SK-N-MC (cell line): ENCODE data around the gene CCDC88C.
"Not testable (repeated sequence)": the region's sequence is repeated elsewhere in the genome, so short reads cannot be mapped to it uniquely, and the experiment has no call there.

Experiments
- DNase-seq: peaks from one replicate; pipeline ENCODE4 v3.0.0-alpha.2; 2011; ENCODE audit warnings: low read depth, low spot score
- H3K27ac ChIP-seq: fragments of 200-600 bp; sonication (generic); 2 replicates; pipeline ENCODE4 v1.5.1; 2016; ENCODE audit warnings: mixed run types
- H3K36me3 ChIP-seq: fragments of 200-600 bp; sonication (generic); 2 replicates; pipeline ENCODE4 v1.6.1; 2017; ENCODE audit warnings: antibody characterized with exemption, low read length, mixed read lengths; ENCODE audit not compliant: insufficient read depth
- H3K4me3 ChIP-seq: fragments of 200-600 bp; sonication (generic); 2 replicates; pipeline ENCODE4 v1.5.1; 2016
- H3K9ac ChIP-seq: fragments of 200-600 bp; sonication (generic); 2 replicates; pipeline ENCODE4 v1.8.0; 2017; ENCODE audit warnings: mixed run types, mixed read lengths; ENCODE audit not compliant: insufficient read length
- H3K9me3 ChIP-seq: fragments of 200-600 bp; sonication (generic); 2 replicates; pipeline ENCODE4 v1.6.1; 2017; ENCODE audit warnings: low read depth, mild to moderate bottlenecking, antibody characterized with exemption, low read length, moderate library complexity, mixed read lengths
- EZH2 ChIP-seq: fragments of 200-600 bp; sonication (generic); IDR thresholded peaks from one replicate; pipeline ENCODE4 v1.6.1; 2017; ENCODE audit warnings: antibody characterized with exemption
- FOXP2 ChIP-seq: optimal IDR thresholded peaks from 2 replicates; pipeline ENCODE3; 2011; ENCODE audit warnings: mild to moderate bottlenecking, moderate library complexity; ENCODE audit not compliant: insufficient read depth; ENCODE audit errors: extremely low read length, control extremely low read depth
- POLR2AphosphoS5 ChIP-seq: IDR thresholded peaks from 2 replicates; pipeline ENCODE4 v1.6.1; 2012; ENCODE audit warnings: mild to moderate bottlenecking, low read depth, low read length, borderline replicate concordance

Gene CCDC88C

DNA sequence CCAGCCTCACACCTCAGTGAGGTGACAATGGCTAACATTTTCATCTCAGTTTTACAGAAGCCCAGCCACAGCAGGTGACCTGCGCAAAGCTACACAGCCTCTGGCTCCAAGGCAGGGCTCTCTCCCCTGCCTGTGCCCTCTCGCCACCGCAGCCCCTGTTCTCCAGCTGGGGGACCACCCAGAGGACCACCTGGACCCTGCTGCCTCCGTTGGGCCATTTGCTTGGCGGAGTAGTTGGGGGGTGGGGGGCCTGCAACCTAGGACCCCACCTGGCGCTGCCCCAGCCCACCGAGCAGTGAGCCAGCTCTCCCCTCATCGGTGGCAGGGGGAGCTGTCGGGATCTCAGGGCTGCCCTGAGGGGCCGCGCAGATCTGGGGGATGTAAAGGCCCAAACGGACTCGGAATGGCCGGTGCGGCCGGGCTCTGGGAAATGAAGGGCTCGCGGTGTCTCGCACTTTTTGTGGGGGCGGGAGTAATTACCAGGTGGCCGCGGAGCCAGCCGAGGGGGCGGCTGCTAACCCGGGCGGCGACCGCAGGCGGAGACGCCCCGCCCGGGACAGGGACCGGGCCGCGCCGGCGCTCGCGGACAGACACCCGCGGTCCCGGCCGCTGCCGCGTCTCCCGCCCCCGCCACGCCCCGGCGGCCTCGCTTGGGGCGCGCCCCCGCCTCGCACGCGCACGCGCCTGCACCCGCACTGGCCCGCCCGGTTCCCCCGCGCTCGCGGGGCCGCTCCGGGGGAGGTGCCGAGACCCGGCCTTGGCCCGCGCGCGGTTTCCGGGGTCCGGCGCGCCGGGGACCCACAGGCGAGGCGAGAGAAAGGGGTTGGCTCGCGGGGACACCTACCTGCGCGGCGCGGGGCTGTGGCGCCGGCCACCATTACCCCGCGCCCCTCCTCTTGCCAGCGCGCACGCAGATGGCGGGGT is 164.5 kb downstream of the CCDC88C start:
- no peak overlapping the region; the same call in 1 of the 2 replicates for H3K4me3 ChIP-seq
- no peaks in the 10 kb centered on the region for H3K36me3 ChIP-seq
- no peaks in the 10 kb centered on the region for H3K9me3 ChIP-seq
- no peak overlapping the region for H3K9ac ChIP-seq
- no peak overlapping the region for H3K27ac ChIP-seq
- no peak for TF ChIP-seq POLR2AphosphoS5
- no peak for TF ChIP-seq EZH2
- TF ChIP-seq FOXP2 = no peak
- DNase-seq = no peak

DNA sequence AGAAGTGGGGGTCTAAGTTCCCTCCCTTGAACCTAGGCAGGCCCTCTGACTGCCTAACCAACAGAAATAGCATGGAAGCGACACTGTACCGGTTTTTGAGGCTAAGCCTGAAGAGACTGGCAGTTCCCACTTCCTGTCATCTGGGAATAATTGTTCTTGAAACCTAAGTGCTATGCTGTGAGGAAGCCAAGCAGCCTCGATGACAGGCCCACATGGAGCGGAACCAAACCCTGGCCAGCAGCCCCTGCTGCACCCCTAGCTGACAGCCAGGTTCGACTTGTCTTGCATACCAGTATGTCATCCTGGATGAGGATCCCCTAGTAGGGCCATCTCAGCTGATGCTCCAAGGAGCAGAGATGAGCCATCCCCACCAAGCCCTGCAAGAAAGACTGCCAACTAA is 166.7 kb downstream of the CCDC88C start:
- H3K9ac ChIP-seq = no peak overlapping the region
- no peaks in the 10 kb centered on the region for H3K36me3 ChIP-seq
- no peak overlapping the region for H3K4me3 ChIP-seq
- no peaks in the 10 kb centered on the region for H3K9me3 ChIP-seq
- TF ChIP-seq EZH2 = no peak
- TF ChIP-seq FOXP2 = no peak
- no peak for TF ChIP-seq POLR2AphosphoS5
- no peak for DNase-seq
- no peak overlapping the region for H3K27ac ChIP-seq

- no peaks in the 10 kb centered on the region for H3K9me3 ChIP-seq
- H3K27ac ChIP-seq = no peak overlapping the region
- no peaks in the 10 kb centered on the region for H3K36me3 ChIP-seq
- DNase-seq = no peak
- H3K4me3 ChIP-seq = no peak overlapping the region
- H3K9ac ChIP-seq = no peak overlapping the region
- TF ChIP-seq FOXP2 (no peak), EZH2 (no peak), POLR2AphosphoS5 (no peak)
These were observed 167.6 kb downstream of the CCDC88C start for GRCh38 chr14:91249841-91250616.

- Histone ChIP-seq H3K4me3 (no peak overlapping the region), H3K27ac (no peak overlapping the region), H3K9ac (no peak overlapping the region), H3K9me3 (no peaks in the 10 kb centered on the region), H3K36me3 (no peaks in the 10 kb centered on the region)
- no peak for TF ChIP-seq FOXP2
- TF ChIP-seq EZH2 = no peak
- no peak for TF ChIP-seq POLR2AphosphoS5
- DNase-seq = no peak
These were observed 171.4 kb downstream of the CCDC88C start for GRCh38 chr14:91246051-91246852.

DNA sequence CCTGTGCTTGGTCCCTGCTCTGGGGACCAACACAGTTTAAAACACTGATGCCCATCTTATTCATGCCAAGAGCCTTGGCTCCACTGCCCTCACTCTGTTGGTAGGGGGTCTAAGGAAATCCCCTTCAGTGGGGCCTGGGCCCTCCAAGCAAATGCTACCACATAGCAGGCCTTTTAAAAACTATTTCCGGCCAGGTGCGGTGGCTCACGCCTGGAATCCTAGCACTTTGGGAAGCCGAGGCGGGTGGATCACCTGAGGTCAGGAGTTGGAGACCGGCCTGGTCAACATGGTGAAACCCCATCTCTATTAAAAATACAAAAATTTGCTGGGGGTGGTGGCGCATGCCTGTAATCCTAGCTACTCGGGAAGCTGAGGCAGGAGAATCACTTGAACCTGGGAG is 172.0 kb downstream of the CCDC88C start:
- not testable (repeated sequence) for H3K9ac ChIP-seq, H3K4me3 ChIP-seq, H3K27ac ChIP-seq, H3K9me3 ChIP-seq, DNase-seq, H3K36me3 ChIP-seq

- no peaks in the 10 kb centered on the region for H3K9me3 ChIP-seq
- no peak for DNase-seq
- no peak overlapping the region for H3K4me3 ChIP-seq
- H3K27ac ChIP-seq = no peak overlapping the region
- TF ChIP-seq FOXP2 (no peak), POLR2AphosphoS5 (no peak), EZH2 (no peak)
- no peaks in the 10 kb centered on the region for H3K36me3 ChIP-seq
- H3K9ac ChIP-seq = no peak overlapping the region
These were observed 172.6 kb downstream of the CCDC88C start for GRCh38 chr14:91245029-91245428.

DNA sequence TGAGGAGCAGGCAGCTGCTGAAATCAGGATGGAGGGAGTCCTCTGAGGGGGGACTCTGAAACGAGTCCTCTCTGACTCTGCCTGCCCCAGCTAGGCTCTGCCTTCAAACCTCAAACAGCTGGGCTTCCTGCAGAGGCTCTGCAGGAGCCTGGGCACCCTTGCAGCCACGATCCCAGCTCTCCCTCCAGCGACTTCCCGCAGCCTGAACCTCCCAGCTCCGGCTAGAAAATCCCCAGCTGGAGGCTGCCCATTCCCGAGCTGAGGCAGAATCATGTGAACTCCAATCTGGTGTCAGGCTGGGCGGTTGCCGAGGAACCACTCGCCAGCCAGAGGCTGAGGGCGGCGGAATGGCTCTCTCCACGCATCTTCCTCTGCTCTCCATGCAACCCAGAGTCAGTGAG is 173.1 kb downstream of the CCDC88C start, which contains the start of gene GPR68:
TSS of gene GPR68 (minus strand) at position 204 of the 401 bp plus-strand sequence. CDS start 9,654 bp downstream, outside the sequence.
- no peak within 1 kb of the TSS for H3K4me3 ChIP-seq
- H3K9ac ChIP-seq = no peak within 1 kb of the TSS
- no peaks in the 10 kb centered on the region for H3K36me3 ChIP-seq
- no peaks in the 10 kb centered on the region for H3K9me3 ChIP-seq
- H3K27ac ChIP-seq = no peak within 1 kb of the TSS
- TF ChIP-seq FOXP2 = no peak
- no peak for TF ChIP-seq POLR2AphosphoS5
- no peak for TF ChIP-seq EZH2
- no peak for DNase-seq

DNA sequence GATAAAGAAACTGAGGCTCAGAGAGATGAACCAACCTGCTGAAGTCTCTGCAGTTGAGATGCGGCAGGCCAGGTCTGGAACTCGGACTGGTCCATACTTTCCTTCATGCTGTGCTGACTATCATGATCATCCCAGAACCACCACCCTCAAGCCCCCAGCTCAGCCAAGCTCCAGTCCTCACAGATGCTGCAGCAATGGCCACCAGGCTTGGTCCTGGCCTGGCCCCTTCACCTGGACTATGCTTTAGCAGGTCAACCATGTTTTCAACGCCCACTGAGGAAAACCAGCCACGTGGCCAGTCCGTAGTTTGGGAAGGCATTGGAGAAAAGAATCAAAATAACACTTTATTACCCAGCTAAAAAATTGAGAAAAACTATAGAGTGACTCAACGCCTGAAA is 174.5 kb downstream of the CCDC88C start:
- Histone ChIP-seq H3K36me3 (no peaks in the 10 kb centered on the region), H3K27ac (no peak overlapping the region), H3K9me3 (no peaks in the 10 kb centered on the region), H3K9ac (no peak overlapping the region), H3K4me3 (no peak overlapping the region)
- TF ChIP-seq FOXP2 (no peak), POLR2AphosphoS5 (no peak), EZH2 (no peak)
- no peak for DNase-seq
